ENCODE data around the gene CHN1. TPM values are rescaled to one million over a fixed set of nuclear protein-coding genes. Genes with fewer than 3 reads are reported as not detected.

The CHN1 gene
- total and polyA plus RNA-seq, 4 donors: 18.8 to 29.8 (median 24.1) TPM

DNA sequence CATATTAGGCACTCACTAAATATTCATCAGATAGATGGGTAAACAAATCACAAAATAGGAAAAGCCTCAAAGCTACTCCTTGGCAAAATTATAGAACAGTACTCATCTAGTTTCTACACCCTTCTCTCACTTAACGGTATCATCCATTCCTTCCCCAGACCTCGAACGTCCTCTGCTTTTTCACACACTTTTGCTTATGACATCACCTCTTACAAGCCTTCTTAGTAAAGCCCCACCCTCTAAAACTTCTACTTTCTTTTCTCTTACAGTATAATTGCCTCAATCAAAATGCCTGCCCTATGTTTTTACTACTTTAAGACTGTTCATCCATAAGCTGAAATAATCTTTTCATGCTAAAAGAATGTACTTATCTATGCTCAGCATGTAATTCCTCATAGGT is 8.1 kb downstream of the CHN1 start:
- Histone ChIP-seq H3K36me3 (ENCODE audit: control insufficient read depth in 1 of 2, insufficient read depth in 2 of 2, low read length in 1 of 2) (no peaks in the 10 kb centered on the region), H3K4me3 (ENCODE audit: low read length in 2 of 2) (no peak overlapping the region), H3K27ac (ENCODE audit: low read depth in 1 of 2, low read length in 2 of 2) (no peak overlapping the region), H3K9me3 (ENCODE audit: control insufficient read depth, low read length) (no peaks in the 10 kb centered on the region), H3K4me1 (ENCODE audit: control insufficient read depth in 1 of 2, insufficient read depth in 2 of 2, low read length in 2 of 2) (peaks cover 0 to 2% of the 10 kb centered on the region in 2 donors), H3K27me3 (ENCODE audit: control insufficient read depth in 1 of 2, insufficient read depth in 2 of 2, low read length in 1 of 2) (no peaks in the 10 kb centered on the region)
- 68 to 73% methylated on average over 3 of the region's 3 CpGs for WGBS, 2 donors
- DNase-seq: no peak
- intact Hi-C loops (cut with DNase I): no loop called here
- ATAC-seq (ENCODE audit: low FRiP score): no peak

DNA sequence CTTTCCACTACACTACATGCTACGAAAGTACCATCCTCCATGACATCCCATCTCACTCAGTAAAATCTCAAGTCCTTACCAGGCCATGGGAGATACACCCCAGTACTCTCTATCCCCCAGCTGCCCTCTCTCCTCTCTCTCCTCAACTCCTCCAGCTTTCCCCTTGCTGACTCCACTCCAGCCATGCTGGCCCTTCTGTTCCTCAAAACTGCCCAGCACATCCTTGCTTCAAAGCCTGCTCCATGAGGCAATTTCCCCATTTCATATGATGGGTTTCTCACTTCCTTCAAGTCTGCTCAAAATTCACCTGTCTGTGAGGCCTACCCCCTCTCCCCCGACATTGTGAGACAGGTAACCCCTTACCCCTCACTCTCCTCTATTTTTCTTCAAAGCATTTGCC is 8.6 kb downstream of the CHN1 start:
- Histone ChIP-seq H3K27me3 (ENCODE audit: control insufficient read depth in 1 of 2, insufficient read depth in 2 of 2, low read length in 1 of 2) (no peaks in the 10 kb centered on the region), H3K4me3 (ENCODE audit: low read length in 2 of 2) (no peak overlapping the region), H3K9me3 (ENCODE audit: control insufficient read depth, low read length) (no peaks in the 10 kb centered on the region), H3K36me3 (ENCODE audit: control insufficient read depth in 1 of 2, insufficient read depth in 2 of 2, low read length in 1 of 2) (no peaks in the 10 kb centered on the region), H3K4me1 (ENCODE audit: control insufficient read depth in 1 of 2, insufficient read depth in 2 of 2, low read length in 2 of 2) (peaks cover 0 to 2% of the 10 kb centered on the region in 2 donors), H3K27ac (ENCODE audit: low read depth in 1 of 2, low read length in 2 of 2) (no peak overlapping the region)
- WGBS, 2 donors: 93 to 98% methylated on average over 2 of the region's 2 CpGs
- intact Hi-C loops (cut with DNase I): no loop called here
- ATAC-seq (ENCODE audit: low FRiP score) (no peak), DNase-seq (no peak)

DNA sequence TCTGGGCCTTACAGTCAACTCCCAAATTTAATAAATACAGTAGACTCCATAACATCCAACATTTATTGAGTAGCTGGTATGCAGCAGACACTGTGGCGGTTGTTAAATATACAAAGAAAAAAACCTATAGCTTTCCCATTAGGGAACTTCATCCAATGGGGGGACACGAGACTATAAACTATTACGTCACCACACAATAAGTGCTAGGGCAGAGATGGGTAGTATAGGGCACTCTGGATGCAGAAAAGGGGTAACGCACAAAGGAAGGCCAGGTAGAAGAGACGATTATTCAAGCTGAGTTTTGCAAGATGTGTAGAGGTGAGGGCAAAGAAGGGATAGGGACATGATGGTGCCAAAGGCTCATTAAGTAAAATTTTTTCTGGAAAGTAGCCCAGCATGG is 10.8 kb downstream of the CHN1 start:
- no peak overlapping the region for H3K27ac ChIP-seq (ENCODE audit: low read depth in 1 of 2, low read length in 2 of 2)
- H3K9me3 ChIP-seq (ENCODE audit: control insufficient read depth, low read length): no peaks in the 10 kb centered on the region
- H3K27me3 ChIP-seq (ENCODE audit: control insufficient read depth in 1 of 2, insufficient read depth in 2 of 2, low read length in 1 of 2): no peaks in the 10 kb centered on the region
- ATAC-seq (ENCODE audit: low FRiP score): no peak
- intact Hi-C loops (cut with DNase I): no loop called here
- no peak for DNase-seq
- H3K4me3 ChIP-seq (ENCODE audit: low read length in 2 of 2): no peak overlapping the region
- no peaks in the 10 kb centered on the region for H3K36me3 ChIP-seq (ENCODE audit: control insufficient read depth in 1 of 2, insufficient read depth in 2 of 2, low read length in 1 of 2)
- WGBS, 2 donors: 90 to 95% methylated on average over 5 of the region's 5 CpGs
- peaks cover 0 to 2% of the 10 kb centered on the region in 2 donors for H3K4me1 ChIP-seq (ENCODE audit: control insufficient read depth in 1 of 2, insufficient read depth in 2 of 2, low read length in 2 of 2)

DNA sequence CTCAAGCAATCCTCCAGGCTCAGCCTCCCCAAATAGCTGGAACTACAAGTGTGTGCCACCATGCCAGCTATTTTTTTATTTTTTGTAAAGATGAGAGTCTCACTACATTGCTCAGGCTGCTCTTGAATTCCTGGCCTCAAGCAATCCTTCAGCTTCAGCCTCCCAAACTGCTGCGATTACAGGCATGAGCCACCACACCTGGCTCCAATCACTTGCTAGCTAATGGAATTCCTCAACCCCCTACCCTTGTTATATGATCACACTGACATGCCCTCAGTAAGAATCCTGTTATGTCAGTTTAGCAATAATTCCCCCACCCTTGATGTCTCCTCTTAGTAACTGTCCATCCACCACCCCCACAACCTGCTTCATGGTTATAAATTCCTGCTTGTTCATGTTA is 12.3 kb downstream of the CHN1 start:
- Histone ChIP-seq H3K36me3 (ENCODE audit: control insufficient read depth in 1 of 2, insufficient read depth in 2 of 2, low read length in 1 of 2) (no peaks in the 10 kb centered on the region), H3K4me1 (ENCODE audit: control insufficient read depth in 1 of 2, insufficient read depth in 2 of 2, low read length in 2 of 2) (no peaks in the 10 kb centered on the region), H3K27me3 (ENCODE audit: control insufficient read depth in 1 of 2, insufficient read depth in 2 of 2, low read length in 1 of 2) (no peaks in the 10 kb centered on the region), H3K27ac (ENCODE audit: low read depth in 1 of 2, low read length in 2 of 2) (no peak overlapping the region), H3K4me3 (ENCODE audit: low read length in 2 of 2) (no peak overlapping the region), H3K9me3 (ENCODE audit: control insufficient read depth, low read length) (no peaks in the 10 kb centered on the region)
- ATAC-seq (ENCODE audit: low FRiP score) (no peak), DNase-seq (no peak)
- 100% methylated on average over 1 of the region's 1 CpG for WGBS, 2 donors
- intact Hi-C loops (cut with DNase I): no loop called here

DNA sequence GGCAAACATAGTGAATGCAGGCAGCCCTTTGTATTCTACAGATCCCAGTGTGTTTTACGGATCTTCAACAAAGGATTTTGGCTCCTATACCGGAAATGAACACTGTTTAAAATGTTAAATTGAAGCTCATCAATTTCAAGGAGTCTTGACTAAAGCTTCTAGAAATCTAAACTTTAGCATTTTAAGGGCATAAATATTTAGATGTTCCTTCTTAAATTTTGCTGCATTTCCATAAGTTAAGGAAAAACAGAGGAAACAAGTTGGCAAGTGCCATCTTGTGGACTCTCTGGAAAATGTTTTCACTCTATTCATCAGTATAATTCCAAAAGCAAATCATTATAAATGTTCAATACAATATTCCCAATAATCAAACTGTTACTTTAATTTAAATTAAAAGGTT is 19.6 kb downstream of the CHN1 start:
- no peaks in the 10 kb centered on the region for H3K36me3 ChIP-seq (ENCODE audit: control insufficient read depth in 1 of 2, insufficient read depth in 2 of 2, low read length in 1 of 2)
- no peak overlapping the region for H3K27ac ChIP-seq (ENCODE audit: low read depth in 1 of 2, low read length in 2 of 2)
- DNase-seq: no peak
- intact Hi-C loops (cut with DNase I): no loop called here
- H3K9me3 ChIP-seq (ENCODE audit: control insufficient read depth, low read length): no peaks in the 10 kb centered on the region
- H3K4me1 ChIP-seq (ENCODE audit: control insufficient read depth in 1 of 2, insufficient read depth in 2 of 2, low read length in 2 of 2): no peaks in the 10 kb centered on the region
- H3K27me3 ChIP-seq (ENCODE audit: control insufficient read depth in 1 of 2, insufficient read depth in 2 of 2, low read length in 1 of 2): no peaks in the 10 kb centered on the region
- 73 to 78% methylated on average over 2 of the region's 2 CpGs for WGBS, 2 donors
- no peak for ATAC-seq (ENCODE audit: low FRiP score)
- no peak overlapping the region for H3K4me3 ChIP-seq (ENCODE audit: low read length in 2 of 2)

DNA sequence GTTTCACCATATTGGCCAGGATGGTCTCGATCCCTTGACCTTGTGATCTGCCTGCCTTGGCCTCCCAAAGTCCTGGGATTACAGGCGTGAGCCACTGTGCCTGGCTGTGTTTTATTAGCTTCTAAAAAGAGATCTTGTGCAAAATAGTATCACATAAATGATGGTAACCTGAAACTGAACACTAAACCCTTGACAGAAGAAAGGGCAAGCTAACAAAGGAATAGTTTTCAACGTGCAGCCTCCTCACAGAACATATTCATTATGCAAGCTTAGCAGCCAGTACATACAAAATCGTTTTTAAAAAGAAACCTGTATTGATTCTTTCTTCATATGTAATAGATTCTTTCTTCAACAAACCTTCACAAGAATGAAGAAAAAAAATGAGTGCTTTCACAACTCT is 20.6 kb downstream of the CHN1 start:
- no peak overlapping the region for H3K4me3 ChIP-seq (ENCODE audit: low read length in 2 of 2)
- no peaks in the 10 kb centered on the region for H3K36me3 ChIP-seq (ENCODE audit: control insufficient read depth in 1 of 2, insufficient read depth in 2 of 2, low read length in 1 of 2)
- ATAC-seq (ENCODE audit: low FRiP score): no peak
- DNase-seq: no peak
- H3K4me1 ChIP-seq (ENCODE audit: control insufficient read depth in 1 of 2, insufficient read depth in 2 of 2, low read length in 2 of 2): no peaks in the 10 kb centered on the region
- intact Hi-C loops (cut with DNase I): no loop called here
- 84% methylated on average over 4 of the region's 4 CpGs for WGBS, 2 donors
- no peaks in the 10 kb centered on the region for H3K9me3 ChIP-seq (ENCODE audit: control insufficient read depth, low read length)
- H3K27me3 ChIP-seq (ENCODE audit: control insufficient read depth in 1 of 2, insufficient read depth in 2 of 2, low read length in 1 of 2): no peaks in the 10 kb centered on the region
- no peak overlapping the region for H3K27ac ChIP-seq (ENCODE audit: low read depth in 1 of 2, low read length in 2 of 2)

DNA sequence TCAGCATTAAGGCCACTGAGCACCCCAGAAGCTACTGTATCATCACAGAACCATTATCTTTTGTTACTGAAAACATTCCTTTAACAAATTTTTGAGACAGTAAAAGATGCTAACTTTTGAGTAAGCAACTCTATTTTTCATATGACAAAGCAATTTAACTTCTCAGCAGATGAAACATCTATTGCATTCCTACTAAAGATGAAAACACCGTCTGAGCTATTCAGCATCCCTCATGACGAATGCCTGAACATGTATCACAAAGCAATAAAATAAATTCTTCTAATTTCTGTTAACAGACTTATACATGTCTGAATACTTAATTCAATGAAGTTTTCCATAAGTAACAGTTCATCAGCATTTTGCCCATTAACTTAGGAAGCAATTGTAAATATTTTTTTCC is 23.9 kb downstream of the CHN1 start:
- DNase-seq (no peak), ATAC-seq (ENCODE audit: low FRiP score) (no peak)
- WGBS, 2 donors: 84 to 93% methylated on average over 2 of the region's 2 CpGs
- no peaks in the 10 kb centered on the region for H3K36me3 ChIP-seq (ENCODE audit: control insufficient read depth in 1 of 2, insufficient read depth in 2 of 2, low read length in 1 of 2)
- intact Hi-C loops (cut with DNase I): no loop called here
- no peaks in the 10 kb centered on the region for H3K9me3 ChIP-seq (ENCODE audit: control insufficient read depth, low read length)
- no peaks in the 10 kb centered on the region for H3K27me3 ChIP-seq (ENCODE audit: control insufficient read depth in 1 of 2, insufficient read depth in 2 of 2, low read length in 1 of 2)
- no peak overlapping the region for H3K4me3 ChIP-seq (ENCODE audit: low read length in 2 of 2)
- H3K4me1 ChIP-seq (ENCODE audit: control insufficient read depth in 1 of 2, insufficient read depth in 2 of 2, low read length in 2 of 2): no peaks in the 10 kb centered on the region
- no peak overlapping the region for H3K27ac ChIP-seq (ENCODE audit: low read depth in 1 of 2, low read length in 2 of 2)

DNA sequence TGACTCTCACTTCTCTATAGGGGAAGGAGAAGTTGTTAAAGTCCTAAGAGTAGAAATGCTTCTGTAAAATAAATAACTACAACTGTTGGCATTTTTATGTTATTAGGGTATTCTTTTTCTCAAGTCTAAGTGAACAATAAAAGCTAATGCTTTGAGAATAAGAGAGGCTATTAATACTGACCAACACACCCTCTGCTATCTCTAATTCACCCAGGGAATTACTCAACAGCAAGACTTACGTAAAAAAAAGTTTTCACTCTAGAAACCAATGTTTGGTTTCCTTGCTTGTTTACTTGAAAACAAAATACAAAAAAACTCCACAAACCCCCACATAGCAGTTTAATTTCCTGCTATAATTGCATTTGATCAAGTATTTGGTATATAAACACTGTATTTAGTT is 25.2 kb downstream of the CHN1 start:
- Histone ChIP-seq H3K9me3 (ENCODE audit: control insufficient read depth, low read length) (no peaks in the 10 kb centered on the region), H3K36me3 (ENCODE audit: control insufficient read depth in 1 of 2, insufficient read depth in 2 of 2, low read length in 1 of 2) (no peaks in the 10 kb centered on the region), H3K4me3 (ENCODE audit: low read length in 2 of 2) (no peak overlapping the region), H3K27me3 (ENCODE audit: control insufficient read depth in 1 of 2, insufficient read depth in 2 of 2, low read length in 1 of 2) (no peaks in the 10 kb centered on the region), H3K27ac (ENCODE audit: low read depth in 1 of 2, low read length in 2 of 2) (no peak overlapping the region), H3K4me1 (ENCODE audit: control insufficient read depth in 1 of 2, insufficient read depth in 2 of 2, low read length in 2 of 2) (no peaks in the 10 kb centered on the region)
- no peak for ATAC-seq (ENCODE audit: low FRiP score)
- intact Hi-C loops (cut with DNase I): no loop called here
- no peak for DNase-seq
- WGBS, 2 donors: 97 to 99% methylated on average over 1 of the region's 1 CpG

DNA sequence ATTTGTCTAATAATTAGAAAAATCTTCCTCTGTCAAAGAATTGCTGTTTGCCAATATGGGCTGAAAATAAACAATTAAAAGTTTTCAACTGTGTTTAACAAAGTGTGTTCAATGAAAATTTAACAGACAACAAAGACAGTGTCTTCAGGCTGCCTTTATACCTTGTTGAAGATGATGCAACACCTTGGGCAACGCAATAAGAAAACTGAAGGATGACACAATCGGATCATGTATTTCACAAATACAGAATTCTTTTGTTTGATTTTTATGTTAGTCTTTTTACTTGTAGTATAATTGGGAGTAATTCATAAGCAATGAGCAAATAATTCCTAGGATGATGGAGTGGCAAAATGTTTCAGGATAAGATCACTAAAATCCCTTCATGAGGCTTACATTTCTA is 27.8 kb downstream of the CHN1 start:
- intact Hi-C loops (cut with DNase I): no loop called here
- no peak for DNase-seq
- H3K4me1 ChIP-seq (ENCODE audit: control insufficient read depth in 1 of 2, insufficient read depth in 2 of 2, low read length in 2 of 2): peaks cover 0 to 2% of the 10 kb centered on the region in 2 donors

More for the DNA sequence above, 27.8 kb downstream of the CHN1 start:
- 98 to 99% methylated on average over 2 of the region's 2 CpGs for WGBS, 2 donors
- Histone ChIP-seq H3K9me3 (ENCODE audit: control insufficient read depth, low read length) (no peaks in the 10 kb centered on the region), H3K27ac (ENCODE audit: low read depth in 1 of 2, low read length in 2 of 2) (no peak overlapping the region), H3K27me3 (ENCODE audit: control insufficient read depth in 1 of 2, insufficient read depth in 2 of 2, low read length in 1 of 2) (no peaks in the 10 kb centered on the region), H3K36me3 (ENCODE audit: control insufficient read depth in 1 of 2, insufficient read depth in 2 of 2, low read length in 1 of 2) (no peaks in the 10 kb centered on the region), H3K4me3 (ENCODE audit: low read length in 2 of 2) (no peak overlapping the region)
- no peak for ATAC-seq (ENCODE audit: low FRiP score)

Data from aorta (tissue), 5 donors.